Natural killer cell (primary cell): ENCODE results near the gene NEK1. TPM values are rescaled to one million over a fixed set of nuclear protein-coding genes. Genes with fewer than 3 reads are reported as not detected.
"Not testable (repeated sequence)": the region's sequence is repeated elsewhere in the genome, so short reads cannot be mapped to it uniquely, and the experiment has no call there.

Source experiments
- ATAC-seq, 3 donors: fragments of 150-1000 bp in 2 of 3; fragments of 200-7000 bp in 1 of 3; cut with Tn5 transposase; 1 replicate in 1 of 3; 2 replicates in 2 of 3; pipeline ENCODE4 v1.10.0; 2021; ENCODE audit warnings: mild to moderate bottlenecking in 2 of 3, moderate library complexity in 2 of 3
- DNase-seq, 2 donors: peaks; one replicate each; pipeline versions ENCODE4 v3.0.0 to v3.0.0-alpha.2; 2013 to 2021; ENCODE audit warnings: mixed read lengths in 1 of 2
- H3K27ac ChIP-seq: one replicate; pipeline ENCODE4 v1.5.1; 2013; ENCODE audit warnings: mild to moderate bottlenecking, low read length
- H3K27me3 ChIP-seq: one replicate; pipeline ENCODE4 v1.6.1; 2013; ENCODE audit warnings: low read length; ENCODE audit not compliant: control insufficient read depth, insufficient read depth
- H3K36me3 ChIP-seq: one replicate; pipeline ENCODE4 v1.6.1; 2013; ENCODE audit warnings: low read length; ENCODE audit not compliant: control insufficient read depth, insufficient read depth
- H3K4me1 ChIP-seq: one replicate; pipeline ENCODE4 v1.6.1; 2013; ENCODE audit warnings: low read length; ENCODE audit not compliant: control insufficient read depth, insufficient read depth
- H3K4me3 ChIP-seq: one replicate; pipeline ENCODE4 v1.5.1; 2013; ENCODE audit warnings: low read length
- H3K9me3 ChIP-seq: one replicate; pipeline ENCODE4 v1.6.1; 2013; ENCODE audit warnings: low read length; ENCODE audit not compliant: control insufficient read depth, insufficient read depth
- H3K27ac Mint-ChIP-seq, 2 donors: one replicate each; pipeline ENCODE4 v1.8.0; 2022; ENCODE audit warnings: mild to moderate bottlenecking in 2 of 2, mixed read lengths in 2 of 2, moderate library complexity in 1 of 2
- H3K27me3 Mint-ChIP-seq, 2 donors: one replicate each; pipeline ENCODE4 v1.8.0; 2022; ENCODE audit warnings: low read depth in 2 of 2, mixed read lengths in 2 of 2
- H3K36me3 Mint-ChIP-seq: one replicate; pipeline ENCODE4 v1.8.0; 2022; ENCODE audit warnings: mixed read lengths
- H3K4me1 Mint-ChIP-seq, 2 donors: one replicate each; pipeline ENCODE4 v1.8.0; 2022; ENCODE audit warnings: mixed read lengths in 2 of 2
- H3K4me3 Mint-ChIP-seq: one replicate; pipeline ENCODE4 v1.8.0; 2022; ENCODE audit warnings: mild to moderate bottlenecking, moderate library complexity, mixed read lengths
- H3K9me3 Mint-ChIP-seq, 2 donors: one replicate each; pipeline ENCODE4 v1.8.0; 2022; ENCODE audit warnings: mixed read lengths in 2 of 2
- CTCF ChIP-seq: fragments of 200-600 bp; IDR thresholded peaks from one replicate; pipeline ENCODE4 v1.8.0; 2022; ENCODE audit warnings: antibody characterized with exemption
- WGBS: methylation state at CpG from one replicate; pipeline ENCODE4 v1.1.7; 2013; ENCODE audit warnings: missing lambda C conversion rate; ENCODE audit not compliant: insufficient coverage; 5-methylcytosine and 5-hydroxymethylcytosine counted together
- intact Hi-C: fragments of 100-400 bp; cut with micrococcal nuclease; formaldehyde crosslinking; loops from one replicate; pipeline ENCODE4 v1.14.2; 2022
- total RNA-seq, 4 donors: library from RNA; stranded (reverse); fragments of 120-200 nt in 1 of 4; gene quantifications; one replicate each; pipeline versions ENCODE4 v1.2.3 to v1.2.4, GENCODE V29; 2013 to 2022

The NEK1 gene
- total RNA-seq, 3 donors from 2014 or later (not counting 1 experiment from before 2014, with no cell fraction given): 16.4 to 24.9 (median 19.0) TPM

- Histone ChIP-seq H3K9me3 (no peaks in the 10 kb centered on the region), H3K27ac (no peak overlapping the region), H3K36me3 (no peaks in the 10 kb centered on the region), H3K4me1 (peaks cover 8% of the 10 kb centered on the region), H3K4me3 (no peak overlapping the region), H3K27me3 (no peaks in the 10 kb centered on the region)
- Mint-ChIP-seq H3K9me3 (peaks cover 0 to 4% of the 10 kb centered on the region in 2 donors), H3K4me1 (peaks cover 0 to 17% of the 10 kb centered on the region in 2 donors), H3K27ac (no peak overlapping the region), H3K4me3 (no peak overlapping the region), H3K27me3 (no peaks in the 10 kb centered on the region), H3K36me3 (peaks cover 7% of the 10 kb centered on the region)
- TF ChIP-seq CTCF: no peak
- DNase-seq (no peak), ATAC-seq (no peak)
- intact Hi-C loops: no loop called here
- 80% methylated on average over 1 of the region's 2 CpGs for WGBS
Observed at GRCh38 chr4:169438057-169438480, 174.3 kb downstream of the NEK1 start.

GRCh38 chr4:169437299-169438047 is 174.9 kb downstream of the NEK1 start:
- H3K27ac Mint-ChIP-seq: no peak overlapping the region
- 81% methylated on average over 7 of the region's 7 CpGs for WGBS

GRCh38 chr4:169436734-169437133 is 175.6 kb downstream of the NEK1 start:
- Mint-ChIP-seq H3K4me1 (peaks cover 0 to 12% of the 10 kb centered on the region in 2 donors), H3K36me3 (no peaks in the 10 kb centered on the region), H3K27ac (no peak overlapping the region), H3K4me3 (no peak overlapping the region), H3K9me3 (no peaks in the 10 kb centered on the region), H3K27me3 (no peaks in the 10 kb centered on the region)
- Histone ChIP-seq H3K4me3 (no peak overlapping the region), H3K4me1 (peaks cover 8% of the 10 kb centered on the region), H3K36me3 (no peaks in the 10 kb centered on the region), H3K27ac (no peak overlapping the region), H3K27me3 (no peaks in the 10 kb centered on the region), H3K9me3 (no peaks in the 10 kb centered on the region)
- no peak for DNase-seq
- intact Hi-C loops: no loop called here
- ATAC-seq: no peak
- TF ChIP-seq CTCF: no peak

More at GRCh38 chr4:169437299-169438047, 174.9 kb downstream of the NEK1 start:
- DNase-seq: no peak
- TF ChIP-seq CTCF: no peak
- Histone ChIP-seq H3K4me3 (no peak overlapping the region), H3K36me3 (no peaks in the 10 kb centered on the region), H3K27ac (no peak overlapping the region), H3K9me3 (no peaks in the 10 kb centered on the region), H3K27me3 (no peaks in the 10 kb centered on the region), H3K4me1 (peaks cover 8% of the 10 kb centered on the region)
- H3K9me3 Mint-ChIP-seq: peaks cover 0 to 4% of the 10 kb centered on the region in 2 donors
- intact Hi-C loops: no loop called here
- no peaks in the 10 kb centered on the region for H3K27me3 Mint-ChIP-seq
- H3K36me3 Mint-ChIP-seq: peaks cover 4% of the 10 kb centered on the region
- H3K4me1 Mint-ChIP-seq: peaks cover 0 to 17% of the 10 kb centered on the region in 2 donors
- no peak overlapping the region for H3K4me3 Mint-ChIP-seq
- ATAC-seq: no peak

GRCh38 chr4:169428376-169428775 is 184.0 kb downstream of the NEK1 start:
- H3K27ac Mint-ChIP-seq: no peak overlapping the region

GRCh38 chr4:169427727-169428126 is 184.7 kb downstream of the NEK1 start:
- H3K9me3 ChIP-seq, H3K27ac Mint-ChIP-seq, H3K27ac ChIP-seq, intact Hi-C loops, ATAC-seq, H3K27me3 Mint-ChIP-seq, DNase-seq, H3K4me3 ChIP-seq, H3K9me3 Mint-ChIP-seq, H3K4me3 Mint-ChIP-seq, H3K27me3 ChIP-seq, H3K4me1 ChIP-seq, H3K36me3 ChIP-seq, H3K36me3 Mint-ChIP-seq, H3K4me1 Mint-ChIP-seq: not testable (repeated sequence)
- 100% methylated on average over 1 of the region's 2 CpGs for WGBS

More at GRCh38 chr4:169428376-169428775, 184.0 kb downstream of the NEK1 start:
- Histone ChIP-seq H3K4me1 (no peaks in the 10 kb centered on the region), H3K27ac (no peak overlapping the region), H3K36me3 (peaks cover 5% of the 10 kb centered on the region), H3K27me3 (no peaks in the 10 kb centered on the region), H3K9me3 (no peaks in the 10 kb centered on the region), H3K4me3 (no peak overlapping the region)
- DNase-seq: no peak
- intact Hi-C loops: no loop called here
- Mint-ChIP-seq H3K4me3 (no peak overlapping the region), H3K27me3 (no peaks in the 10 kb centered on the region), H3K4me1 (no peaks in the 10 kb centered on the region), H3K9me3 (no peaks in the 10 kb centered on the region), H3K36me3 (peaks cover 8% of the 10 kb centered on the region)
- TF ChIP-seq CTCF: no peak
- WGBS: 91% methylated on average over 1 of the region's 3 CpGs
- no peak for ATAC-seq
